Neural crest cell (in vitro differentiated cells): ENCODE measurements around the gene ACAT1. TPM values are rescaled to one million over a fixed set of nuclear protein-coding genes. Genes with fewer than 3 reads are reported as not detected.
"Not testable (repeated sequence)": the region's sequence is repeated elsewhere in the genome, so short reads cannot be mapped to it uniquely, and the experiment has no call there.

Source experiments
- DNase-seq: peaks from one replicate; pipeline ENCODE4 v3.0.0; 2021; ENCODE audit warnings: low read depth, mixed read lengths, low spot score
- H3K27ac Mint-ChIP-seq: one replicate; pipeline ENCODE4 v1.8.0; 2021; ENCODE audit warnings: mild to moderate bottlenecking, mixed read lengths; ENCODE audit not compliant: unreplicated experiment
- H3K27me3 Mint-ChIP-seq: 2 replicates; pipeline ENCODE4 v1.8.0; 2021; ENCODE audit warnings: low read depth, mild to moderate bottlenecking, mixed read lengths
- H3K36me3 Mint-ChIP-seq: 2 replicates; pipeline ENCODE4 v1.8.0; 2021; ENCODE audit warnings: low read depth, mild to moderate bottlenecking, mixed read lengths
- H3K4me1 Mint-ChIP-seq: 2 replicates; pipeline ENCODE4 v1.8.0; 2021; ENCODE audit warnings: mixed read lengths
- H3K4me3 Mint-ChIP-seq: one replicate; pipeline ENCODE4 v1.8.0; 2021; ENCODE audit warnings: mild to moderate bottlenecking, mixed read lengths
- H3K9me3 Mint-ChIP-seq: 2 replicates; pipeline ENCODE4 v1.8.0; 2021; ENCODE audit warnings: mixed read lengths
- total RNA-seq: library from RNA; stranded (reverse); gene quantifications from 2 replicates; pipeline ENCODE4 v1.2.1, GENCODE V29; 2021
- TF ChIP-seq, protein P1 (sequence below): fragments of 200-600 bp; sonication (generic); conservative IDR thresholded peaks from 2 replicates; pipeline ENCODE4 v1.5.0; 2021; ENCODE audit warnings: antibody characterized with exemption, mild to moderate bottlenecking

The ACAT1 gene
- total RNA-seq, 1 donor from 2014 or later = 45.6 TPM

DNA sequence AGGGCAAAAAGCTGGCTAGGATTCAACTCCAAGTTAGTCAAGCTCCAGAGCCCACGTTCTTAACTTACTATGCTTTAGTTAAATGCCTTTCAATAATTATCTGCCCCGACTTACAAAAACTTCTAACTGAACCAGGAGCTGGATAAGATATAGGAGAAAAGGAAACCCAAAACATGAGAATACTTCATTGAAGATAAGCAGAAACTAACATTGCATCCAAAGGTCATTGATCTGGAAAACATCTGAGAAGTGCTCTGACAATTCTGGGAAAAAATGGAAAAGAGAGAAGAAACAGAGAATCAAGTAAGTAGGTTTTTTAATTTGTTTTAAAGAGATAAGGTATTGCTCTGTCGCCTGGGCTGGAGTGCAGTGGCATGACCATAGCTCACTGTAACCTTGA lies 27.2 kb downstream of the ACAT1 start:
- Mint-ChIP-seq H3K4me1 (peaks cover 5% of the 10 kb centered on the region), H3K36me3 (peaks cover 8% of the 10 kb centered on the region), H3K9me3 (no peaks in the 10 kb centered on the region), H3K27ac (no peak overlapping the region), H3K27me3 (no peaks in the 10 kb centered on the region), H3K4me3 (no peak overlapping the region)
- TF ChIP-seq, protein P1, sequence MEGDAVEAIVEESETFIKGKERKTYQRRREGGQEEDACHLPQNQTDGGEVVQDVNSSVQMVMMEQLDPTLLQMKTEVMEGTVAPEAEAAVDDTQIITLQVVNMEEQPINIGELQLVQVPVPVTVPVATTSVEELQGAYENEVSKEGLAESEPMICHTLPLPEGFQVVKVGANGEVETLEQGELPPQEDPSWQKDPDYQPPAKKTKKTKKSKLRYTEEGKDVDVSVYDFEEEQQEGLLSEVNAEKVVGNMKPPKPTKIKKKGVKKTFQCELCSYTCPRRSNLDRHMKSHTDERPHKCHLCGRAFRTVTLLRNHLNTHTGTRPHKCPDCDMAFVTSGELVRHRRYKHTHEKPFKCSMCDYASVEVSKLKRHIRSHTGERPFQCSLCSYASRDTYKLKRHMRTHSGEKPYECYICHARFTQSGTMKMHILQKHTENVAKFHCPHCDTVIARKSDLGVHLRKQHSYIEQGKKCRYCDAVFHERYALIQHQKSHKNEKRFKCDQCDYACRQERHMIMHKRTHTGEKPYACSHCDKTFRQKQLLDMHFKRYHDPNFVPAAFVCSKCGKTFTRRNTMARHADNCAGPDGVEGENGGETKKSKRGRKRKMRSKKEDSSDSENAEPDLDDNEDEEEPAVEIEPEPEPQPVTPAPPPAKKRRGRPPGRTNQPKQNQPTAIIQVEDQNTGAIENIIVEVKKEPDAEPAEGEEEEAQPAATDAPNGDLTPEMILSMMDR = no peak
- no peak for DNase-seq

- H3K27me3 Mint-ChIP-seq = no peaks in the 10 kb centered on the region
- DNase-seq = no peak
- TF ChIP-seq, protein P1 = no peak
- H3K4me3 Mint-ChIP-seq = no peak overlapping the region
- H3K27ac Mint-ChIP-seq = no peak overlapping the region
- no peaks in the 10 kb centered on the region for H3K9me3 Mint-ChIP-seq
- no peaks in the 10 kb centered on the region for H3K4me1 Mint-ChIP-seq
- peaks cover 2% of the 10 kb centered on the region for H3K36me3 Mint-ChIP-seq
Measured at GRCh38 chr11:108154591-108154990, 33.2 kb downstream of the ACAT1 start.

GRCh38 chr11:108160970-108161566 lies 39.7 kb downstream of the ACAT1 start:
- TF ChIP-seq, protein P1 = no peak
- no peak for DNase-seq
- Mint-ChIP-seq H3K4me1 (no peaks in the 10 kb centered on the region), H3K4me3 (no peak overlapping the region), H3K9me3 (no peaks in the 10 kb centered on the region), H3K27ac (no peak overlapping the region), H3K27me3 (no peaks in the 10 kb centered on the region), H3K36me3 (no peaks in the 10 kb centered on the region)

- not testable (repeated sequence) for H3K27ac Mint-ChIP-seq, H3K9me3 Mint-ChIP-seq, H3K4me1 Mint-ChIP-seq, H3K27me3 Mint-ChIP-seq, DNase-seq, H3K4me3 Mint-ChIP-seq, H3K36me3 Mint-ChIP-seq
Measured at GRCh38 chr11:108162878-108163277, 41.5 kb downstream of the ACAT1 start.

- no peak overlapping the region for H3K4me3 Mint-ChIP-seq
- H3K27me3 Mint-ChIP-seq = no peaks in the 10 kb centered on the region
- H3K36me3 Mint-ChIP-seq = peaks cover 15% of the 10 kb centered on the region
- H3K9me3 Mint-ChIP-seq = no peaks in the 10 kb centered on the region
- TF ChIP-seq, protein P1 = no peak
- no peaks in the 10 kb centered on the region for H3K4me1 Mint-ChIP-seq
- no peak for DNase-seq
- no peak overlapping the region for H3K27ac Mint-ChIP-seq
Measured at GRCh38 chr11:108167624-108168023, 46.3 kb downstream of the ACAT1 start.

DNA sequence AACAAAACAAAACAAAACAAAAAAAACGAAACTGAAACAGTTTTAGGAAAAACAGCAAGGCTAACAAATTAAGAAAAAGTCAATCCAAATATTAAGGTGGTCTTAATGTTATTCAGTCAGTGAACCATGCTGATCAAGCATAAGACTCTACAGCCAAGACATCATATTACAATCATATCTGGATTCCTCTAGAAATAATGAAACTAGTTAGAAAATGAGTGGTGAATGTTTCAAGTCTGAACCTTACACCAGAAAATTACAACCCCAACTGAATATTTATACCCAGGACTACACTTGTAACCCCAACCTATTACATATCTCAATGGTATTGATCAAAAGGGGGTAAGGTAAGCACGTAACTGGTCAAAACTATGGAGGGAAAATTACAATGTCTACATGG lies 48.8 kb downstream of the ACAT1 start:
- TF ChIP-seq, protein P1 = no peak
- H3K9me3 Mint-ChIP-seq = no peaks in the 10 kb centered on the region
- H3K27me3 Mint-ChIP-seq = no peaks in the 10 kb centered on the region
- peaks cover 19% of the 10 kb centered on the region for H3K36me3 Mint-ChIP-seq
- no peak for DNase-seq
- H3K27ac Mint-ChIP-seq = no peak overlapping the region
- H3K4me1 Mint-ChIP-seq = no peaks in the 10 kb centered on the region
- no peak overlapping the region for H3K4me3 Mint-ChIP-seq
